ENCODE results near the gene TRNT1. TPM values are rescaled to one million over a fixed set of nuclear protein-coding genes. Genes with fewer than 3 reads are reported as not detected.

TRNT1 gene
- total and polyA plus RNA-seq, 7 experiments from 2014 or later = 22.7 to 44.5 (median 36.7) TPM

DNA sequence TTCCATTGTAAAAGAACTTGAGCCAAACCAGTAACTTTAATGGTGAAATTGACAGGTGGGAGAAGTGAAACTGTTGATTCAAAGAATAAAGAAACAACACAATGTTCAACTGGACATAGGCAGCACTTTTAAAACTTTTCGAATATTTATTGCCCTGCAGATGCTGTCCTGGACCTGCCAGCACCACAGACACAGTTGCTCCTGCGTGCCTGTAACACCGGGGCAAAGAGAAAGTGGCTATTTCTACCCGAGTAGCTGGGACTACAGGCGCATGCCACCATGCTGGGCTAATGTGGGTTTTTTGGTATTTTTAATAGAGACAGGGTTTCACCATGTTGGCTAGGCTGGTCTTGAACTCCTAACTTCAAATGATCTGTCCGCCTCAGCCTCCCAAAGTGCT, 24.0 kb upstream of the TRNT1 start:
- H3K4me3 ChIP-seq (ENCODE audit: low read length) = no peak overlapping the region
- no peaks in the 10 kb centered on the region for H3K36me3 ChIP-seq (ENCODE audit: control insufficient read depth in 2 of 3, insufficient read depth in 3 of 3, low read length in 3 of 3)
- Mint-ChIP-seq H3K27me3 (peaks cover 0 to 15% (median 9%) of the 10 kb centered on the region in 5 donors), H3K27ac (no peak overlapping the region), H3K4me3 (no peak overlapping the region), H3K36me3 (no peaks in the 10 kb centered on the region), H3K4me1 (peaks cover 0 to 4% (median 0%) of the 10 kb centered on the region in 7 donors), H3K9me3 (peaks cover 0 to 2% (median 0%) of the 10 kb centered on the region in 11 donors)
- ChIA-PET CTCF (no interaction called here), POLR2A (no interaction called here)
- intact Hi-C loops (cut with micrococcal nuclease) = no loop called here
- ATAC-seq (no peak), DNase-seq (no peak)
- H3K27ac ChIP-seq (ENCODE audit: low read depth, low read length) = no peak overlapping the region
- H3K27me3 ChIP-seq (ENCODE audit: control insufficient read depth in 2 of 2, insufficient read depth in 2 of 2, low read length in 2 of 2) = no peaks in the 10 kb centered on the region
- no peaks in the 10 kb centered on the region for H3K9me3 ChIP-seq (ENCODE audit: control insufficient read depth in 2 of 3, low read length in 3 of 3)
- H3K4me1 ChIP-seq (ENCODE audit: control insufficient read depth in 2 of 2, insufficient read depth in 2 of 2, low read length in 2 of 2) = no peaks in the 10 kb centered on the region

DNA sequence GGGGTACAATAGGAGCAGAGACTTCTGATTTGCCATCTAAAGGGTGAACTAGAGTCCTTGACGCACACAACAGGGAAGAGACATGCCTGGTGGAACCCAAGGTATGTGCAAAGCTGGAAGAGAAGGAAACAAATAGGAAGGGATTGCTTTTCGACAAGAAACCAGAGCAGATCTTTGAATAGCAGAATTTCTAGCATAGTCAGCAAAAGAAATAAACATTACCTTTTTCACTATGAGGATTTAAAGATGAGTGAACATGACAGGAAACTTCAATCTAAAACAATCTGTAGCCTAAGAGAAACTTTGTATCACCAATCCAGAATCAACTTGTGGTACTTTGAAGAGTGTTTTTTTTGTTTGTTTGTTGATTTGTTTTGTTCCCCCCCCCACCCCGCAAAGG, 21.5 kb upstream of the TRNT1 start:
- no peak for ATAC-seq
- Histone ChIP-seq H3K4me3 (ENCODE audit: low read length) (no peak overlapping the region), H3K27me3 (ENCODE audit: control insufficient read depth in 2 of 2, insufficient read depth in 2 of 2, low read length in 2 of 2) (no peaks in the 10 kb centered on the region), H3K36me3 (ENCODE audit: control insufficient read depth in 2 of 3, insufficient read depth in 3 of 3, low read length in 3 of 3) (no peaks in the 10 kb centered on the region), H3K9me3 (ENCODE audit: control insufficient read depth in 2 of 3, low read length in 3 of 3) (no peaks in the 10 kb centered on the region), H3K27ac (ENCODE audit: low read depth, low read length) (no peak overlapping the region), H3K4me1 (ENCODE audit: control insufficient read depth in 2 of 2, insufficient read depth in 2 of 2, low read length in 2 of 2) (no peaks in the 10 kb centered on the region)
- Mint-ChIP-seq H3K27ac (no peak overlapping the region), H3K4me1 (peaks cover 0 to 6% (median 0%) of the 10 kb centered on the region in 7 donors), H3K36me3 (no peaks in the 10 kb centered on the region), H3K27me3 (peaks cover 0 to 15% (median 9%) of the 10 kb centered on the region in 5 donors), H3K4me3 (no peak overlapping the region), H3K9me3 (peaks cover 0 to 3% (median 0%) of the 10 kb centered on the region in 11 donors)
- DNase-seq = no peak
- ChIA-PET POLR2A (no interaction called here), CTCF (no interaction called here)
- intact Hi-C loops (cut with micrococcal nuclease) = no loop called here

DNA sequence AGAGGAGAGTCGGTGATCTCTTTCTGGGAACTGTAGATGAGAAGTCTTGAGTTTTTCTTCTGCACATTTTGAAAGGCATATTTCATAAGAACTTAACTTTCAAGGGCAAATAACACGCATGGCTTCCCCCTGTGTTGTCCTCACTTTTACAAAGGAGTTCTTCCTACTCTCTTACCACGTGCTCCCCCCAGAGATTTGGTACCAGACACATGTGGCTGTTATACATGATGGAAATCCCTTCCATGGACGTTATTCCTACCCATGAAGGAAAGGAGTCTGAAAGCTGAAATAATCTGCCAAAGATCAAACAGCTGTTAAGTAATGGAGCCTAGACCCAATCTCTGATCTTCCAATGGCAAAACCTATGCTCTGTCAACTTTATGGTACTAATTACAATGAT, 20.9 kb upstream of the TRNT1 start:
- Histone ChIP-seq H3K36me3 (ENCODE audit: control insufficient read depth in 2 of 3, insufficient read depth in 3 of 3, low read length in 3 of 3) (no peaks in the 10 kb centered on the region), H3K27me3 (ENCODE audit: control insufficient read depth in 2 of 2, insufficient read depth in 2 of 2, low read length in 2 of 2) (no peaks in the 10 kb centered on the region), H3K9me3 (ENCODE audit: control insufficient read depth in 2 of 3, low read length in 3 of 3) (no peaks in the 10 kb centered on the region), H3K4me1 (ENCODE audit: control insufficient read depth in 2 of 2, insufficient read depth in 2 of 2, low read length in 2 of 2) (no peaks in the 10 kb centered on the region), H3K27ac (ENCODE audit: low read depth, low read length) (no peak overlapping the region), H3K4me3 (ENCODE audit: low read length) (no peak overlapping the region)
- ATAC-seq = no peak
- Mint-ChIP-seq H3K4me3 (no peak overlapping the region), H3K9me3 (peaks cover 0 to 3% (median 0%) of the 10 kb centered on the region in 11 donors), H3K27me3 (peaks cover 0 to 15% (median 9%) of the 10 kb centered on the region in 5 donors), H3K4me1 (peaks cover 0 to 6% (median 0%) of the 10 kb centered on the region in 7 donors), H3K36me3 (no peaks in the 10 kb centered on the region), H3K27ac (no peak overlapping the region)
- ChIA-PET CTCF (no interaction called here), POLR2A (no interaction called here)
- intact Hi-C loops (cut with micrococcal nuclease) = no loop called here
- DNase-seq = no peak

DNA sequence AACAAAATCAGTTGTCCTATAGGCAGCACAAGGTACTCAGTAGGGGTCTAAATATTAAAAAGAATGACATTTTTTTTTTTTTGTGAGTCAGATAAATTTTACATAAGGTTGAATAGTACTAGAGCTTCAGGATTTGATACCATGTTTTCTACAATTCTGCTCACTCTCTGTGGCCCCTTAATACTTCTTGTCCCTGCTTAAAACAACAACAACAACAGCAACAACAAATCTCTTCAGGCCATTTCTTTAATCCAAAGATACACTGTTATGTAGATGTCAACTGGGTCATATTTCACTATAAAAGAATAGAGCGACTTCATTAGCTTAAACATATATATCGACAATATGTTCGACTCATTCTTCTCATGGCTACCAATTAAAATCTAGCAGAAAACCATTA, 19.6 kb upstream of the TRNT1 start:
- POLR2A ChIA-PET = no interaction called here
- CTCF ChIA-PET = no interaction called here
- peaks cover 0 to 15% (median 9%) of the 10 kb centered on the region in 5 donors for H3K27me3 Mint-ChIP-seq
- Histone ChIP-seq H3K27ac (ENCODE audit: low read depth, low read length) (no peak overlapping the region), H3K27me3 (ENCODE audit: control insufficient read depth in 2 of 2, insufficient read depth in 2 of 2, low read length in 2 of 2) (no peaks in the 10 kb centered on the region), H3K9me3 (ENCODE audit: control insufficient read depth in 2 of 3, low read length in 3 of 3) (no peaks in the 10 kb centered on the region), H3K4me3 (ENCODE audit: low read length) (no peak overlapping the region), H3K36me3 (ENCODE audit: control insufficient read depth in 2 of 3, insufficient read depth in 3 of 3, low read length in 3 of 3) (no peaks in the 10 kb centered on the region), H3K4me1 (ENCODE audit: control insufficient read depth in 2 of 2, insufficient read depth in 2 of 2, low read length in 2 of 2) (no peaks in the 10 kb centered on the region)
- H3K27ac Mint-ChIP-seq = no peak overlapping the region
- ATAC-seq (no peak), DNase-seq (no peak)
- intact Hi-C loops (cut with micrococcal nuclease) = no loop called here
- peaks cover 0 to 6% (median 0%) of the 10 kb centered on the region in 7 donors for H3K4me1 Mint-ChIP-seq
- no peak overlapping the region for H3K4me3 Mint-ChIP-seq
- no peaks in the 10 kb centered on the region for H3K36me3 Mint-ChIP-seq
- peaks cover 0 to 3% (median 0%) of the 10 kb centered on the region in 11 donors for H3K9me3 Mint-ChIP-seq

DNA sequence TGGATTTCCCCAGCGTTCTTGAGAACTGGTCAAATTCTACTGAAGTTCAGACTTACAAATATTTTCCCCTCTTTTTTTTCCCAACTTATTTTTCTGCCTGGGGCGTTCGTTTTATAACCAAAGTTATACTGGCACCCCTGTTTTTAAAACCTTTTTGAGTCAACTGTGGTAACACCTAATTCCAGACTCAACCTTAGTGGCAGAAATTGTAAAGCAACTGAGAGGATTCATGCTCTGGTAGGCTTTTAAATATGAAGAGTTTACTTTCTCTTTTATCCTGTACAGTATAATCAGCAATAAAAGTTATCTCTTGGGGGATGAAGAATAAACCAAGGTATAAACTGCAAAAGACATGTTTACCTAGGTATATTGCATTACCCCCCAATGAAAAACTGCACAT, 18.9 kb upstream of the TRNT1 start:
- Mint-ChIP-seq H3K4me1 (peaks cover 0 to 6% (median 0%) of the 10 kb centered on the region in 7 donors), H3K27ac (no peak overlapping the region), H3K9me3 (peaks cover 0 to 3% (median 0%) of the 10 kb centered on the region in 11 donors), H3K36me3 (no peaks in the 10 kb centered on the region), H3K4me3 (no peak overlapping the region), H3K27me3 (peaks cover 0 to 15% (median 9%) of the 10 kb centered on the region in 5 donors)
- Histone ChIP-seq H3K36me3 (ENCODE audit: control insufficient read depth in 2 of 3, insufficient read depth in 3 of 3, low read length in 3 of 3) (no peaks in the 10 kb centered on the region), H3K4me1 (ENCODE audit: control insufficient read depth in 2 of 2, insufficient read depth in 2 of 2, low read length in 2 of 2) (no peaks in the 10 kb centered on the region), H3K4me3 (ENCODE audit: low read length) (no peak overlapping the region), H3K27ac (ENCODE audit: low read depth, low read length) (no peak overlapping the region), H3K9me3 (ENCODE audit: control insufficient read depth in 2 of 3, low read length in 3 of 3) (no peaks in the 10 kb centered on the region), H3K27me3 (ENCODE audit: control insufficient read depth in 2 of 2, insufficient read depth in 2 of 2, low read length in 2 of 2) (no peaks in the 10 kb centered on the region)
- intact Hi-C loops (cut with micrococcal nuclease) = no loop called here
- no peak for ATAC-seq
- ChIA-PET CTCF (no interaction called here), POLR2A (no interaction called here)
- no peak for DNase-seq

DNA sequence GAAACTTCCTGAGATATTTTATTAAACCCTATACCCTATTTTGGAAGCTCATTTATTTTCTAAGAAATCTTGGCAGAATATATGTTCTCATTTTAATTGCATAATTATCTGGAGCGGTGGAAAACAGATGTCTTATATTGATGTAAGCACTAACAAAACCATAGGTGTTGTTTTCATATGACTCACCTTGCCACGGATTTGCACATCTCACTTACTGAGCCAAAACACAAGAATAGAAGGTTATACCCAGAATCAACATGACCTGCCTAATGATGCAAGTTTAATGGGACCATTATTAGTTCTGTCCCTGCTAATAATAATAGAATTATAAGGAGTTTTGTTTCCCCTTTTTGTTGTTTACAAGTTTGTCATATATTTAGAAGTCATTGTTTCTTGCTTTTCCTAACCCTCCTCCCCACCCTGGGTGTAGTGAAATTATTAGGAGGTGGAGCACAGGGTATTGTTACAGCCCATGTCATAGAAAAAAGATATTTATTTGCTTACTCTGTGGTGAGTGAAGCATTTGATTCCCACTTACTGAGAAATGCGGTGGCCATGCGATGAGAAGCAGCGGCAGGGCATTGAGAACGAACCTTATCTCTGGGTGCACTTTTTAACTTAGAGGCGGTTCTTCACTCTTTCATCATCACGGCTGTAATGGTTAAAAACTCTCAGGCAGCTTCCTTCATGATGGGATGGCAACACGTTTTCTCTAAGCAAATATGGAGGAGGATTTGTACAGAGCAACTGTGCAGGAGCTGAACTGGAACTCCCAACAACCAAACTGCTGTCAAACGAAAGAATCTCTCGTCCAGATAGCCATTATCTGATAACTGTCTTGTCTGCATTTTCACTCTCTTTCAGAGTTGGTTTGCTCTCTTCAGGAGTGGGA, 17.1 kb upstream of the TRNT1 start:
- peaks cover 0 to 16% (median 9%) of the 10 kb centered on the region in 5 donors for H3K27me3 Mint-ChIP-seq
- intact Hi-C loops (cut with micrococcal nuclease) = no loop called here
- H3K27ac Mint-ChIP-seq = no peak overlapping the region
- Histone ChIP-seq H3K4me1 (ENCODE audit: control insufficient read depth in 2 of 2, insufficient read depth in 2 of 2, low read length in 2 of 2) (no peaks in the 10 kb centered on the region), H3K27me3 (ENCODE audit: control insufficient read depth in 2 of 2, insufficient read depth in 2 of 2, low read length in 2 of 2) (no peaks in the 10 kb centered on the region), H3K4me3 (ENCODE audit: low read length) (no peak overlapping the region), H3K36me3 (ENCODE audit: control insufficient read depth in 2 of 3, insufficient read depth in 3 of 3, low read length in 3 of 3) (no peaks in the 10 kb centered on the region), H3K27ac (ENCODE audit: low read depth, low read length) (no peak overlapping the region), H3K9me3 (ENCODE audit: control insufficient read depth in 2 of 3, low read length in 3 of 3) (no peaks in the 10 kb centered on the region)
- DNase-seq (no peak), ATAC-seq (no peak)
- peaks cover 0 to 1% (median 0%) of the 10 kb centered on the region in 11 donors for H3K9me3 Mint-ChIP-seq
- H3K36me3 Mint-ChIP-seq = no peaks in the 10 kb centered on the region
- POLR2A ChIA-PET = no interaction called here
- CTCF ChIA-PET = no interaction called here
- H3K4me1 Mint-ChIP-seq = peaks cover 0 to 6% (median 0%) of the 10 kb centered on the region in 7 donors
- peak overlapping the region in 1 of 10 donors; percentile 44 for H3K4me3 Mint-ChIP-seq

DNA sequence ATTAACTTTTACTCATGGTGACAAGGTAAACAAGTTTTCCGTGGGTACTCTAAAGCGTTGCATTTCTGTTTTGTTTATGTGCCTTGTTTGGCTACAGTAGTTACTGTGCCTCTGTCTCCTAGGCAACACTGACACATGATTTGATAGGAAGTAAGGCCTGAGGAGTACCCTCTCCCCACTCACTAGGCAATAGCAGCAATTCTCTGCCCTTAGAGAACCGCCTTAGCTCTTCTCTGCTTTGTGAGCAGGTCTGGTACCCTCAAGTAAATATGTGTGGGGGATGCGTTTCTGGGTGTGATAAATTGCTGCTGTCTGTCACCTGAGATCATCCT, 16.5 kb upstream of the TRNT1 start, which contains the start of gene IL5RA:
IL5RA (minus strand) TSS at position 76 of the 332 bp plus-strand sequence. CDS start 5,390 bp downstream, outside the sequence.
- Histone ChIP-seq H3K36me3 (ENCODE audit: control insufficient read depth in 2 of 3, insufficient read depth in 3 of 3, low read length in 3 of 3) (no peaks in the 10 kb centered on the region), H3K27ac (ENCODE audit: low read depth, low read length) (no peak within 1 kb of the TSS), H3K4me3 (ENCODE audit: low read length) (no peak within 1 kb of the TSS), H3K9me3 (ENCODE audit: control insufficient read depth in 2 of 3, low read length in 3 of 3) (no peaks in the 10 kb centered on the region), H3K4me1 (ENCODE audit: control insufficient read depth in 2 of 2, insufficient read depth in 2 of 2, low read length in 2 of 2) (no peaks in the 10 kb centered on the region), H3K27me3 (ENCODE audit: control insufficient read depth in 2 of 2, insufficient read depth in 2 of 2, low read length in 2 of 2) (no peaks in the 10 kb centered on the region)
- ChIA-PET CTCF (no interaction called here), POLR2A (no interaction called here)
- no peak for DNase-seq
- peaks cover 0 to 3% (median 0%) of the 10 kb centered on the region in 7 donors for H3K4me1 Mint-ChIP-seq
- peak within 1 kb of the TSS in 2 of 10 donors; percentile 6 to 44 for H3K4me3 Mint-ChIP-seq
- ATAC-seq = peak; percentile 91
- peaks cover 0 to 1% (median 0%) of the 10 kb centered on the region in 11 donors for H3K9me3 Mint-ChIP-seq
- H3K36me3 Mint-ChIP-seq = no peaks in the 10 kb centered on the region
- peak within 1 kb of the TSS in 2 of 9 donors; percentile 38 to 48 for H3K27ac Mint-ChIP-seq
- intact Hi-C loops (cut with micrococcal nuclease) = no loop called here
- H3K27me3 Mint-ChIP-seq = peaks cover 0 to 19% (median 4%) of the 10 kb centered on the region in 5 donors
